Measurements from ENCODE around the gene TTLL5.

The TTLL5 gene

DNA sequence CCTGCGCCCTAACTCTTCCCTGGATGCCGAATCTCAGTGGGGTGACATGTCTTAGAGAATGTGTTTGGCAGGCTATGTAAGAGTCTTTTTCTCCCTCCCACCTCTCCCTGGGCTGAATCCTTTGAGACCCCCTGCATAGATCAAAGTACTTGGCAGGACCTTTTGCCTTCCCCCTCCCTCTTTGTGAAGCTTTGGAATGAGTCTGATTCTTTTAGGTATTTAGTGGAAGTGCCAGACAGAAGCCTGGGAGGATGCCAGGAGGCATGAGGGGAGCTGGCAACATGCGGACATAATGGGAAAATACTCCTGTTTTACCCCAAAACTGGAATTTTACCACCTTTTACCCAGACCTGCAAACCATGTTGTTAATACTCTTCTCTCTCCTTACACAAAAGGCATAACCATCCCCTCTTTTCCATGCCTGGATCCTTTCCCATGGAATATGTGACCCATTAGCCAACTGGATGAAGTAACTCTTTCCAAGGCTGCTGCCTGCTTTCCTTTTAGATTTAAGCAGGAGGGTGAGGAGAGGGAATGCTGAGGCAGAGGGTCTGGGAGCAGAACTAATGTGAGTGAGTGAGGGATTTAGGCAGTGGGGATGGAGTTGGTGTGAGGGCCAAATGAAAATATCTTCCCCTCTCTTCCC is 41.7 kb downstream of the TTLL5 start:
- Histone ChIP-seq H3K9ac (ENCODE audit: low read length) (no peak overlapping the region), H3K36me3 (ENCODE audit: low read length) (0 out of 2 replicates have a peak, but pooled peaks cover 2% of the 10 kb centered on the region), H4K20me1 (ENCODE audit: low read depth, low read length) (no peaks in the 10 kb centered on the region), H3K4me3 (ENCODE audit: insufficient read depth, low read length, poor library complexity, severe bottlenecking) (no peak overlapping the region), H2AFZ (ENCODE audit: low read depth, low read length, severe bottlenecking) (no peak overlapping the region), H3K9me2 (replicated peaks; ENCODE audit: insufficient read depth, low read length) (no peaks in the 10 kb centered on the region), H3K79me2 (ENCODE audit: insufficient read depth, low read length) (no peaks in the 10 kb centered on the region), H3K4me2 (ENCODE audit: low read depth, low read length, poor library complexity, severe bottlenecking) (no peak overlapping the region), H3K9me3 (ENCODE audit: insufficient read depth, low read length) (no peaks in the 10 kb centered on the region), H3K27me3 (ENCODE audit: low read length) (no peaks in the 10 kb centered on the region), H3K27ac (ENCODE audit: low read depth, low read length) (no peak overlapping the region), H3F3A (ENCODE audit: insufficient read depth) (no peaks in the 10 kb centered on the region)
- TF ChIP-seq EZH2phosphoT487 (conservative IDR thresholded peaks at IDR 0.05; ENCODE audit: low read length) = no peak
- TF ChIP-seq, protein P1, sequence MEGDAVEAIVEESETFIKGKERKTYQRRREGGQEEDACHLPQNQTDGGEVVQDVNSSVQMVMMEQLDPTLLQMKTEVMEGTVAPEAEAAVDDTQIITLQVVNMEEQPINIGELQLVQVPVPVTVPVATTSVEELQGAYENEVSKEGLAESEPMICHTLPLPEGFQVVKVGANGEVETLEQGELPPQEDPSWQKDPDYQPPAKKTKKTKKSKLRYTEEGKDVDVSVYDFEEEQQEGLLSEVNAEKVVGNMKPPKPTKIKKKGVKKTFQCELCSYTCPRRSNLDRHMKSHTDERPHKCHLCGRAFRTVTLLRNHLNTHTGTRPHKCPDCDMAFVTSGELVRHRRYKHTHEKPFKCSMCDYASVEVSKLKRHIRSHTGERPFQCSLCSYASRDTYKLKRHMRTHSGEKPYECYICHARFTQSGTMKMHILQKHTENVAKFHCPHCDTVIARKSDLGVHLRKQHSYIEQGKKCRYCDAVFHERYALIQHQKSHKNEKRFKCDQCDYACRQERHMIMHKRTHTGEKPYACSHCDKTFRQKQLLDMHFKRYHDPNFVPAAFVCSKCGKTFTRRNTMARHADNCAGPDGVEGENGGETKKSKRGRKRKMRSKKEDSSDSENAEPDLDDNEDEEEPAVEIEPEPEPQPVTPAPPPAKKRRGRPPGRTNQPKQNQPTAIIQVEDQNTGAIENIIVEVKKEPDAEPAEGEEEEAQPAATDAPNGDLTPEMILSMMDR (IDR thresholded peaks at IDR 0.05; ENCODE audit: insufficient read depth, low read length, poor library complexity, severe bottlenecking) = no peak

DNA sequence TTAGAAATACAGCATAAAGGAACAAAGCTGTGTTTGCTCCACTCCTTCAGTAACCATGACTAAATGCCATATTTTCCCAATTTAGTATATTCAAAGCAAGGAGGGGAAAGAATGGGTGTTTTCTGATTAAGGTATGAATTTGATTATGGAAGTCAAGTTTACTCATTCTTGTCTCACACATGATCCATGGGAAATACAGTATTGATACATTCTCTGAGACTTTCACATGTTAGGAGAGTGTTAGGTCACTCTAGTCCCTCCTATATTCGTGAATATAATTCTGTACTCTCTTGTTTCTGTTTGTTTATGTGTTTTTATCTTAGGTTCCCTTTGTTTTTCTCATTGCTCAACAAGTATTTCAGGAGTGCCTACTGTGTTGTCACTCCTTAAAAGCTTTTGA is 42.4 kb downstream of the TTLL5 start:
- Histone ChIP-seq H3K9me2 (replicated peaks; ENCODE audit: insufficient read depth, low read length) (no peaks in the 10 kb centered on the region), H4K20me1 (ENCODE audit: low read depth, low read length) (no peaks in the 10 kb centered on the region), H3K36me3 (ENCODE audit: low read length) (0 out of 2 replicates have a peak, but pooled peaks cover 2% of the 10 kb centered on the region), H3K9me3 (ENCODE audit: insufficient read depth, low read length) (no peaks in the 10 kb centered on the region), H3F3A (ENCODE audit: insufficient read depth) (no peaks in the 10 kb centered on the region), H3K9ac (ENCODE audit: low read length) (no peak overlapping the region), H3K27ac (ENCODE audit: low read depth, low read length) (no peak overlapping the region), H3K4me2 (ENCODE audit: low read depth, low read length, poor library complexity, severe bottlenecking) (no peak overlapping the region), H3K79me2 (ENCODE audit: insufficient read depth, low read length) (no peaks in the 10 kb centered on the region), H3K27me3 (ENCODE audit: low read length) (no peaks in the 10 kb centered on the region), H3K4me3 (ENCODE audit: insufficient read depth, low read length, poor library complexity, severe bottlenecking) (no peak overlapping the region), H2AFZ (ENCODE audit: low read depth, low read length, severe bottlenecking) (no peak overlapping the region)
- TF ChIP-seq, protein P1 (IDR thresholded peaks at IDR 0.05; ENCODE audit: insufficient read depth, low read length, poor library complexity, severe bottlenecking) = no peak
- no peak for TF ChIP-seq EZH2phosphoT487 (conservative IDR thresholded peaks at IDR 0.05; ENCODE audit: low read length)

DNA sequence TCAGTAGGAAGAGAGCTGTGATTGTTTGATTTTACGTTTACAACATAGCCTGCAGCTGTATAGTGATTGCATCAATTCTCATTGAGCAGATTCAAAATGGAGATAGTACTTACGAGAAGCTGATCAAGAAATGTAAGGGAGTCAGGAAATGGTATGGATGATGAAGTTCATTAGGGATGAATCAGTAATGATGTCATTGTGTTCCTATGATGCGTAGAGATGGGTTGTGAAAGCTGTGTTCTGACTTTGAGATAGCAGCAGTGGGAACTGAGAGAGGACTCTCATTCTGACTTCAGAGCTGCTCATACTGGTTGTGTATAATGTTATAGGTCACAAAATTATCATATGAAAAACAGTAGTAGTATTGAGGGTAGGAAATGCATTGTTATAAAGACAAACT is 44.0 kb downstream of the TTLL5 start:
- Histone ChIP-seq H3K9me2 (replicated peaks; ENCODE audit: insufficient read depth, low read length) (no peaks in the 10 kb centered on the region), H3K9me3 (ENCODE audit: insufficient read depth, low read length) (no peaks in the 10 kb centered on the region), H2AFZ (ENCODE audit: low read depth, low read length, severe bottlenecking) (no peak overlapping the region), H3K27me3 (ENCODE audit: low read length) (no peaks in the 10 kb centered on the region), H4K20me1 (ENCODE audit: low read depth, low read length) (no peaks in the 10 kb centered on the region), H3K36me3 (ENCODE audit: low read length) (no peaks in the 10 kb centered on the region), H3K9ac (ENCODE audit: low read length) (no peak overlapping the region), H3F3A (ENCODE audit: insufficient read depth) (peaks cover 3% of the 10 kb centered on the region; the same call in 1 of the 2 replicates), H3K79me2 (ENCODE audit: insufficient read depth, low read length) (no peaks in the 10 kb centered on the region), H3K4me3 (ENCODE audit: insufficient read depth, low read length, poor library complexity, severe bottlenecking) (no peak overlapping the region), H3K27ac (ENCODE audit: low read depth, low read length) (no peak overlapping the region), H3K4me2 (ENCODE audit: low read depth, low read length, poor library complexity, severe bottlenecking) (no peak overlapping the region)
- no peak for TF ChIP-seq EZH2phosphoT487 (conservative IDR thresholded peaks at IDR 0.05; ENCODE audit: low read length)
- TF ChIP-seq, protein P1 (IDR thresholded peaks at IDR 0.05; ENCODE audit: insufficient read depth, low read length, poor library complexity, severe bottlenecking) = no peak

Measured in SU-DHL-6 (cell line).